Measurements from ENCODE around the gene PRKD1.
"Not testable (repeated sequence)": the region's sequence is repeated elsewhere in the genome, so short reads cannot be mapped to it uniquely, and the experiment has no call there.

The PRKD1 gene

DNA sequence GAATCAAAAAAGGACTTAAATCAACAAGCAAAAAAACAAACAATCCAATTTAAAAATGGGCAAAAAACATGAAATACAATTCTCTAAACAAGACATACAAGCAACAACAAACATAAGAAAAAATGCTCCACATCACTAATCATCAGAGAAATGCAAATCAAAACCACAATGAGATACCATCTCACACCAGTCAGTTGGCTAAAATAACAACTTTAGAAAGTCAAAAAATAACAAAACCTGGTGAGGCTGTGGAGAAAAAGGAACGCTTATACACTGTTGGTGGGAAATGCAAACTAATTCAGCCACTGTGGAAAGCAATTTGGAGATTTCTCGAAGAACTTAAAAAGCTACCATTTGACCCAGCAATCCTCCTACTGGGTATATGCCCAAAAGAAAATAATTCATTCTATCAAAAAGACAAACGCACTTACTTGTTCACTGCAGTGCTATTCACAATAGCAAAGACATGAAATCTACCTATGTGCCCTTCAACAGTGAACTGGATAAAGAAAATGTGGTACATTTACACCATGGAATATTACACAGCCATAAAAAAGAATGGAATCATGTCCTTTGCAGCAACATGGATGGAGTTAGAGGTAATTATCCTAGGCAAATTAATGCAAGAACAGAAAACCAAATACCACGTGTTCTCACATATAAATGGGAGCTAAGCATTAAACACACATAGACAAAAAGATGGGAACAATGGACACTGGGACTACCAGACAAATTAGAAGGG lies 26.9 kb downstream of the PRKD1 start:
- DNase-seq (ENCODE audit: low read depth), result no peak

- DNase-seq (ENCODE audit: low read depth), result no peak
These were observed 29.2 kb downstream of the PRKD1 start for GRCh38 chr14:29898470-29898869.

DNA sequence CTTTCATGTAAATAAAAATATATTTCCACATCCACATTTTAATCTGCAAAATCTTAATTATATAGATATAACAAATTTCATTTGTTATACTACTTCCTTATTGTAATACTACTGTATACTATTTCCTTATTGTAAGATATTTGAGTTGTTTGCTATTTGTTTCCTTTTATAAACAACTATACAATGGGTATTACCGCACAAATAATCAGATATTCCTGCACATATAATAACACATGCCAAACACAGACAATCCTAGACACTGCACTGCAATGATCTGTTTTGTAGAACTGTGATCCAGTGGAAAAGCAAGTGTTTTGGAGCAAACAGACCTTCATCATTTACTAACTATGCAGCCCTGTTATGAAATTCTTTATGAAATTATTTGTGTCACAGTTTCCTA lies 30.5 kb downstream of the PRKD1 start:
- DNase-seq (ENCODE audit: low read depth), result no peak

GRCh38 chr14:29896354-29896821 lies 31.3 kb downstream of the PRKD1 start:
- no peak for DNase-seq (ENCODE audit: low read depth)

GRCh38 chr14:29895591-29896083 lies 32.0 kb downstream of the PRKD1 start:
- no peak for DNase-seq (ENCODE audit: low read depth)

- DNase-seq (ENCODE audit: low read depth), result no peak
These were observed 33.7 kb downstream of the PRKD1 start for GRCh38 chr14:29893989-29894388.

DNA sequence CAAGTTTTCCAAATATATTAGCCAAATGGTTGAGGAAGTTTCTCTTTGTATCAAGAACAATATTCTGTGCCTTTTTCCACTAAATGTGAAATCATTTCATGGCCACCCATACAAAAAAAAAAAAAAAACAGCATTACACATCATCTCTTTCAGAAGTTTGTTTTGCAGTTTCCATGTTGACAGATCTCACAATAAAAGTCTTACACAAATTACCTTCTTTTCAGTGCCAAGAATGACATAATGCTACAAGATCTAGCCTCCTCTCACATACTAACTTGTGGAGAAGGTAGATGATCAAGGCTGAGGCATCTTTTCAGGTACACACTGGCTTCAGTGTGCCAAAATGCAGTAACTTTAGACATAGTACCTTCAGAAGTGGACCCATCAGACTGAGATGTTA lies 35.3 kb downstream of the PRKD1 start:
- DNase-seq (ENCODE audit: low read depth), result no peak

DNA sequence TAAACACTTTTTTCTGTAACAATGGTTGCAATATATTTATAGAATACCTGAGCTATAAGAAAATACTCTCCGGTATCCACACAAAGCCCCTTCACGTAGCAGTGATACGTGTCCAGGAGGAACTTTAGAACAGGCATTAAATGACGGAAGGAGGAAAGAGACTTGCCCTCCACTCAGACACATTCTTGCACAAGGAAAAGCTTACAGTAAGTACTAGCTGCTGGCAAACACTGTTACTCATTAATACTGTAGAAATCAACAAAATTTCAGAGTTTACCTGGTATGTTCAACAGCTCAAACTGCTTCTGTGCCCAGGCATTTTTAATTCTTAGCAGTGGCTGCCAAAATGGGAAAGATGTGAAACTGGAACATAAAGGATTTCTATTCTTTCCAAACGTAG lies 41.7 kb downstream of the PRKD1 start:
- no peak for DNase-seq (ENCODE audit: low read depth)

DNA sequence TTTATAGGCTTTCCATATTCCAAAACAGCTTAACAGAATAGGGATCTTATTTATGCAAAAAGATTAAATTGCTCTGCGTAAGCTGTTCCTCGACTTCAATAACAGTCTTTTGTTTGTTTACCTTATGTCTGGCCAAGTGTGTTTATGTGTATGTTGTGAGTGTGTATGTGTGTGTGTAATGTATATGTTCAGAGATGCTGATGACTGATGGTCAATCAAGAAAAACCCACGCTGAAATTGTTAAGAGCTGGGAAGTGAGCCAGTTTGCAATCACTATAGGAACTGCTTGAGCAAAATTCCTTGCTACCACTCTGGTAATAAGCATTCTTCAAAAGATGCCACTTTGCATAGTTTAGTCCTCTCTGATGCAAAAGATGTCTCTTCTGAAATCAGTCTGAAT lies 59.6 kb downstream of the PRKD1 start:
- no peak for DNase-seq (ENCODE audit: low read depth)

DNA sequence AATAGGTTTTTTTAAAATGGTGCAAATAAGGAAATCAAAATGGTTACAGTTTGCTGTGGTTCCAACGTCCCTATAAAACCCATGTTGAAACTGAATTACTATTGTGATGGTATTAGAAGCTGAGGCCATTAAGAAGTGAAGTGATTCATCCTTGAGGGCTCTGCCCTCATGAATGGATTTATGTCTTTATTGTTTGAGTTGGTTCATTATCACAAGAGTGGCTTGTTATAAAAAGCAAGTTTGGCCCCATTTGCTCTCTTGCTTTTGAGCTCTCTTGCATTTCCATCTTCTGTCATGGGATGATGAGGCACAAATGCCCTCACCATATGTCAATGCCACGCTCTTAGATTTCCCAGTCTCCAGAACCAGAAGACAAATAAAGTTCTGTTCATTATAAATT lies 62.3 kb downstream of the PRKD1 start:
- no peak for DNase-seq (ENCODE audit: low read depth)

- no peak for DNase-seq (ENCODE audit: low read depth)
These were observed 65.7 kb downstream of the PRKD1 start for GRCh38 chr14:29861996-29862395.

- DNase-seq (ENCODE audit: low read depth), result no peak
These were observed 69.3 kb downstream of the PRKD1 start for GRCh38 chr14:29858299-29858698.

- DNase-seq (ENCODE audit: low read depth), result no peak
These were observed 70.1 kb downstream of the PRKD1 start for GRCh38 chr14:29857551-29857950.

GRCh38 chr14:29856516-29856915 lies 71.1 kb downstream of the PRKD1 start:
- DNase-seq (ENCODE audit: low read depth), result no peak

DNA sequence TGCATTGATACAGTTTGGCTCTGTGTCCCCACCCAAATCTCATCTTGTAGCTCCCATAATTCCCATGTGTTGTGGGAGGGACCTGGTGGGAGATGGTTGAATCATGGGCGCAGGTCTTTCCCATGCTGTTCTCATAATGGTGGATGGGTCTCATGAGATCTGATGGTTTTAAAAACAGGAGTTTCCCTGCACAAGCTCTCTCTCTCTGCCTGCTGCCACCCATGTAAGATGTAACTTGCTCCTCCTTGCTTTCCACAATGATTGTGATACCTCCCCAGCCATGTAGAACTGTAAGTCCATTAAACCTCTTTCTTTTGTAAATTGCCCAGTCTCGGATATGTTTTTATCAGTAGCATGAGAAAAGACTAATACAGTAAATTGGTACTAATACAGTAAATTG lies 74.0 kb downstream of the PRKD1 start:
- DNase-seq (ENCODE audit: low read depth), result not testable (repeated sequence)

GRCh38 chr14:29853272-29853671 lies 74.4 kb downstream of the PRKD1 start:
- no peak for DNase-seq (ENCODE audit: low read depth)

DNA sequence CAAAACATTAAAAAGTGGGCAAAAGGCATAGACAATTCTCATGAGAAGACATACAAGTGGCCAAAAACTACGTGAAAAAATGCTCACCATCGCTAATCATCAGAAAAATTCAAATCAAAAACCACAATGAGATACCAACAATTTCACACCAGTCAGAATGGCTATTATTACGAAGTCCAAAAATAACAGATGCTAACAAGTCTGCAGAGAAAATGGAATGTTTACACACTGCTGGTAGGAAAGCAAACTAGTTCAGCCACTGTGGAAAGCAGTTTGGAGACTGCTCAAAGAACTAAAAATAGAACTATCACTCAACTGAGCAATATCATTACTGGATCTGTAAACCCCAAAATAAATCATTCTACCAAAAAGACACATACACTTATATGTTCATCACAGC lies 76.2 kb downstream of the PRKD1 start:
- DNase-seq (ENCODE audit: low read depth), result no peak

DNA sequence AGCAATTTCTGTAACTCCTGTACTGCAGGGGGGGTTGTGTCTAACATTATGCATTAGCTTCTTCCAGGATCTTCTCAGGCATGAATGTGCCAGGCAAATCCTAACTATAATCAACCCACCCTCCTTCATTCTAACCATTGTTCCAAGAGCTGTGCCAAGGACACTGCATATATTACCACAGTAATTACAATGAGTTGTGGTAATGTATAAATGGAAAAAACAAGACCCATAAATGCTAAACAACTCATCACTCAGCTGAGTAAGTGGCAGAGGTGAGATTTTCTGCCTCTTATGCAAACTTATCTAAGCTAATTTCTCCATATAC lies 80.6 kb downstream of the PRKD1 start:
- DNase-seq (ENCODE audit: low read depth), result no peak

DNA sequence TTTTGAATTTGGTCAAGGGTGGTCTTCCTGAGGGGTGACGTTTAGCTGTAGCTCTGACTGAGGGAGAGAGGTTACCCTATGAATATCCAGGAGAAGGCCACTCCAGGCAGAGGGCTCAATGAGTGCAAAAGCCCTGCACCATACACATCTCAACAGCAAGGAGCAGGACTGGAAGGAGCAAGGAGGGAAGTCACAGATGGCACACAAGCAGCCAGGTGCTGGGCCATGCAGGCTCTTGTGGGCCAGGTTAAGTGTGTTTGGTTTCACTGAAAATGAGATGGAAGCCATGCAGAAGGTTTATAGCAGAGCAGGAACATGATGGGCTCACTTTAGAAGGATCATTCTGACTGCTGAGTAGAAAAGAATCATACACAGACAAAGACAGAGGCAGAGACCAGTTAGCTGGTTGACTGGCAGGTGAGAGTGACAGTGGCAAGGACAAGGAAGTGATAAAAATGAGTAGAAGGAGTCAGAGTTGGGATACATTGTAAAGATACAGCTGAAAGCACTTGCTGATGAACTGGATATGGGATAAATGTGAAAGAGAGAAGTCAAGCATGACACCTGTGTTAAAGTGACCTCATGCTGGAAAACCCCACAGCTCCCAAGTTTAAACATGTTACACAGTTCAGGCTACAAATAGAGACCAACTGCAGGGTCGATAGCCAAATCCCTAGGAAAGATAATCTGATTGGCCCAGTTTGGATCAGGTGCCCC lies 81.2 kb downstream of the PRKD1 start:
- DNase-seq (ENCODE audit: low read depth), result no peak

- DNase-seq (ENCODE audit: low read depth), result no peak
These were observed 83.7 kb downstream of the PRKD1 start for GRCh38 chr14:29843981-29844380.

GRCh38 chr14:29842228-29842627 lies 85.4 kb downstream of the PRKD1 start:
- no peak for DNase-seq (ENCODE audit: low read depth)

GRCh38 chr14:29840369-29840892 lies 87.2 kb downstream of the PRKD1 start:
- DNase-seq (ENCODE audit: low read depth), result not testable (repeated sequence)

GRCh38 chr14:29839691-29840090 lies 88.0 kb downstream of the PRKD1 start:
- DNase-seq (ENCODE audit: low read depth), result not testable (repeated sequence)

All from stimulated activated CD8-positive, alpha-beta memory T cell treated with anti-CD3 and anti-CD28 coated beads, Interleukin-7, amount 100 ng/mL, for 24 hours (primary cell).